Endothelial cell of umbilical vein (primary cell): ENCODE measurements around the gene TYK2. TPM values are rescaled to one million over a fixed set of nuclear protein-coding genes. Genes with fewer than 3 reads are reported as not detected.

ENCODE experiments used
- BruUV-seq: library from RNA; stranded (reverse); fragments of 400-500 nt; replicated peaks from 2 replicates; lab custom pipeline; 2021; lab: Mats Ljungman, UMichigan
- CTCF ChIA-PET: fragments of 300-600, 350-600 bp; sonication (Branson Sonifier 250); formaldehyde crosslinking; loops from one replicate; lab custom pipeline; 2021; ENCODE audit warnings: antibody characterized with exemption, inconsistent platforms; lab: Charles Lee
- POLR2A ChIA-PET: fragments of 300-600, 350-600 bp; sonication (Branson Sonifier 250); formaldehyde crosslinking; loops from one replicate; lab custom pipeline; 2021; ENCODE audit warnings: antibody characterized with exemption, inconsistent platforms; lab: Charles Lee
- DNase-seq: peaks from one replicate; pipeline ENCODE4 v3.0.0-alpha.2; 2011; ENCODE audit warnings: low read depth, low spot score
- FAIRE-seq: peaks from 2 replicates; lab custom pipeline; 2011; peaks lifted over from hg19 to GRCh38; lab: Jason Lieb, UNC
- H2AFZ ChIP-seq: 2 replicates; pipeline ENCODE4 v1.6.0; 2012; ENCODE audit warnings: low read depth, low read length, control low read depth, inconsistent platforms
- H3K27ac ChIP-seq: 2 replicates; pipeline ENCODE4 v1.5.1; 2011; ENCODE audit warnings: low read depth, mild to moderate bottlenecking, control low read depth, low read length, moderate library complexity; ENCODE audit not compliant: insufficient read depth
- H3K27me3 ChIP-seq, 2 experiments: 2 replicates each; pipeline versions ENCODE4 v1.6.0 to v1.6.1; 2011; ENCODE audit warnings: low read length in 2 of 2, mixed read lengths in 1 of 2; ENCODE audit not compliant: control insufficient read depth in 2 of 2, insufficient read depth in 2 of 2
- H3K36me3 ChIP-seq, 2 experiments: 2 replicates in 1 of 2; 3 replicates in 1 of 2; pipeline ENCODE4 v1.5.1; 2011; ENCODE audit warnings: low read length in 2 of 2, mild to moderate bottlenecking in 1 of 2, moderate library complexity in 1 of 2; ENCODE audit not compliant: control insufficient read depth in 2 of 2, insufficient read depth in 2 of 2; ENCODE audit errors: extremely low read depth in 1 of 2
- H3K4me1 ChIP-seq: 3 replicates; pipeline ENCODE4 v1.5.1; 2011; ENCODE audit warnings: mild to moderate bottlenecking, low read length; ENCODE audit not compliant: control insufficient read depth, insufficient read depth; ENCODE audit errors: extremely low read depth
- H3K4me2 ChIP-seq: 2 replicates; pipeline ENCODE4 v1.6.1; 2011; ENCODE audit warnings: low read length, control low read depth, mixed read lengths; ENCODE audit not compliant: insufficient read depth
- H3K4me3 ChIP-seq, 3 experiments: fragments of 200-600 bp in 1 of 3; sonication (generic), shearing (Covaris generic) in 1 of 3; replicated peaks in 1 of 3; 2 replicates each; pipeline ENCODE4 v1.5.1; 2011 to 2016; ENCODE audit warnings: control low read depth in 3 of 3, low read length in 3 of 3, mild to moderate bottlenecking in 2 of 3, inconsistent platforms in 1 of 3, low read depth in 1 of 3, moderate library complexity in 1 of 3; ENCODE audit not compliant: insufficient read depth in 1 of 3
- H3K79me2 ChIP-seq: 2 replicates; pipeline ENCODE4 v1.6.0; 2012; ENCODE audit warnings: low read length, inconsistent platforms; ENCODE audit not compliant: control insufficient read depth, insufficient read depth
- H3K9ac ChIP-seq: replicated peaks from 2 replicates; pipeline ENCODE3; 2011; ENCODE audit warnings: low read length, control low read depth; ENCODE audit not compliant: insufficient read depth; ENCODE audit errors: extremely low read depth
- H3K9me1 ChIP-seq: replicated peaks from 3 replicates; pipeline ENCODE4 v1.6.0; 2011; ENCODE audit warnings: mild to moderate bottlenecking, low read length; ENCODE audit not compliant: control insufficient read depth, insufficient read depth; ENCODE audit errors: extremely low read depth
- H3K9me3 ChIP-seq: replicated peaks from 2 replicates; pipeline ENCODE4 v1.5.1; 2012; ENCODE audit warnings: low read length, inconsistent platforms; ENCODE audit not compliant: control insufficient read depth, insufficient read depth
- H4K20me1 ChIP-seq: replicated peaks from 2 replicates; pipeline ENCODE3; 2011; ENCODE audit warnings: mild to moderate bottlenecking, low read length; ENCODE audit not compliant: control insufficient read depth, insufficient read depth; ENCODE audit errors: extremely low read depth
- CTCF ChIP-seq, 2 donors: IDR thresholded peaks; 1 replicate in 1 of 2; 2 replicates in 1 of 2; pipeline ENCODE4 v1.5.1; 2011; ENCODE audit warnings: low read length in 2 of 2, mild to moderate bottlenecking in 2 of 2, moderate library complexity in 2 of 2, control low read depth in 1 of 2, inconsistent platforms in 1 of 2, low read depth in 1 of 2; ENCODE audit not compliant: insufficient read depth in 1 of 2; ENCODE audit errors: extremely low read depth in 1 of 2
- EZH2 ChIP-seq: IDR thresholded peaks from 2 replicates; pipeline ENCODE4 v1.6.1; 2012; ENCODE audit warnings: borderline replicate concordance, low read depth, mild to moderate bottlenecking, moderate library complexity, low read length, inconsistent platforms; ENCODE audit not compliant: severe bottlenecking
- FOS ChIP-seq: IDR thresholded peaks from 2 replicates; pipeline ENCODE4 v1.6.1; 2011; ENCODE audit warnings: mild to moderate bottlenecking, low read length, moderate library complexity, borderline replicate concordance; ENCODE audit not compliant: insufficient read depth
- GATA2 ChIP-seq: IDR thresholded peaks from 2 replicates; pipeline ENCODE4 v1.7.0; 2011; ENCODE audit warnings: low read depth, mild to moderate bottlenecking, moderate library complexity, mixed read lengths, low read length; ENCODE audit not compliant: insufficient read length, insufficient read depth
- JUN ChIP-seq: IDR thresholded peaks from 2 replicates; pipeline ENCODE4 v1.6.1; 2011; ENCODE audit warnings: borderline replicate concordance, low read depth; ENCODE audit not compliant: insufficient read length, insufficient read depth
- MAX ChIP-seq: IDR thresholded peaks from 2 replicates; pipeline ENCODE4 v1.6.1; 2011; ENCODE audit not compliant: insufficient read depth, insufficient read length
- MYC ChIP-seq: IDR thresholded peaks from one replicate; pipeline ENCODE4 v1.6.1; 2011; ENCODE audit warnings: mild to moderate bottlenecking, low read depth, low read length
- POLR2A ChIP-seq: IDR thresholded peaks from 2 replicates; pipeline ENCODE4 v1.6.1; 2012; ENCODE audit warnings: low read depth, mild to moderate bottlenecking, control low read depth, low read length
- POLR2AphosphoS5 ChIP-seq: IDR thresholded peaks from 2 replicates; pipeline ENCODE4 v1.6.1; 2012; ENCODE audit warnings: low read depth, mild to moderate bottlenecking, control low read depth, low read length, moderate library complexity; ENCODE audit not compliant: insufficient read depth
- dilution Hi-C: fragments of 300-500 bp; cut with MboI; formaldehyde crosslinking; loops from one replicate; pipeline ENCODE4 v1.15.0; 2019; ENCODE audit warnings: low sequenced_read_pairs; ENCODE audit not compliant: extremely low pct_ligation_motif_present
- intact Hi-C: fragments of 100-400 bp; cut with micrococcal nuclease; formaldehyde crosslinking; loops from one replicate; pipeline ENCODE4 v1.10.0; 2022
- polyA plus RNA-seq, 4 experiments: library from polyadenylated mRNA; depleted of rRNA in 3 of 4; stranded (reverse) in 3 of 4; unstranded in 1 of 4; fragments of >200 nt; gene quantifications; 2 replicates each; pipeline versions ENCODE4 v1.2.1 to v1.2.3, GENCODE V29; 2011 to 2012; ENCODE audit warnings: missing spikeins in 1 of 4
- total RNA-seq: library from RNA; stranded (reverse); gene quantifications from 2 replicates; pipeline ENCODE4 v1.2.3, GENCODE V29; 2021

TYK2 gene
- total and polyA plus RNA-seq, 2 donors (not counting 3 experiments of a cell fraction or from before 2014, with no cell fraction given) = 92.9 to 138 TPM

DNA sequence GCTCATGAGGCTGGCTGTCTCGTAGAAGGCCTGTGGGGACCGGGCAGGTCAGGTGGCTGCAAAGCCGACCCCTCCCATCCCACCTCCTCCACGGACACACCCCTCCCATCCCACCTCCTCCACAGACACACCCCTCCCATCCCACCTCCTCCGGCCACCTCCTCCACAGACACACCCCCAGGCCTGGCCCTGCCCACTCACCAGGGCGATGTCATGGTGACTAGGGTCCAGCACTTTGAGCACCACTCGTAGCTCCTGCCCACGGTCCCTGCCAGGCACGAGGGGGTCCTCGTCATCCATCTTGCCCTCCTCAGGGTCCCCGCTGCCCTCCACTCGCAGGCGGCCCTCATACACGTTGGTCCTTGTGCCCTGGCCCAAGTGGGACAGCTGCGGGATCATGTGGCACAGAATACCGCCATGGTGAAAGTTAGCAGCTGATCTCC is 18.8 kb downstream of the TYK2 start:
- DNase-seq = no peak

More for the DNA sequence above, 18.8 kb downstream of the TYK2 start:
- Histone ChIP-seq H3K36me3 (peaks cover 8 to 52% of the 10 kb centered on the region in 2 experiments), H3K4me1 (no peaks in the 10 kb centered on the region), H3K4me2 (no peak overlapping the region), H4K20me1 (no peaks in the 10 kb centered on the region), H3K27ac (no peak overlapping the region), H3K79me2 (no peaks in the 10 kb centered on the region), H2AFZ (no peak overlapping the region), H3K9me3 (no peaks in the 10 kb centered on the region), H3K4me3 (no peak overlapping the region), H3K27me3 (no peaks in the 10 kb centered on the region), H3K9ac (no peak overlapping the region), H3K9me1 (no peaks in the 10 kb centered on the region)
- dilution Hi-C loops = no loop called here
- ChIA-PET POLR2A (no interaction called here), CTCF (interaction anchor here (2.6 kb wide), 1 partner anchor 92 kb away, joined by 6 read pairs; no protein-coding TSS in a partner anchor)
- TF ChIP-seq GATA2 (no peak), JUN (no peak), POLR2AphosphoS5 (no peak), MYC (no peak), EZH2 (no peak), CTCF (IDR thresholded peaks at IDR 0.05; ENCODE audit: extremely low read depth in 1 of 2, insufficient read depth in 1 of 2, low read depth in 1 of 2, low read length in 2 of 2) (no peak), FOS (no peak), POLR2A (no peak), MAX (no peak)
- BruUV-seq = no TSS peak
- no peak for FAIRE-seq
- intact Hi-C loops = no loop called here
